ENCODE measurements around the gene ZCCHC4. TPM values are rescaled to one million over a fixed set of nuclear protein-coding genes. Genes with fewer than 3 reads are reported as not detected.

Gene ZCCHC4
- total and polyA plus RNA-seq, 2 of the 8 experiments (the other 6 are each of a cell fraction or from before 2014, with no cell fraction given): 9.8 to 12.5 TPM

DNA sequence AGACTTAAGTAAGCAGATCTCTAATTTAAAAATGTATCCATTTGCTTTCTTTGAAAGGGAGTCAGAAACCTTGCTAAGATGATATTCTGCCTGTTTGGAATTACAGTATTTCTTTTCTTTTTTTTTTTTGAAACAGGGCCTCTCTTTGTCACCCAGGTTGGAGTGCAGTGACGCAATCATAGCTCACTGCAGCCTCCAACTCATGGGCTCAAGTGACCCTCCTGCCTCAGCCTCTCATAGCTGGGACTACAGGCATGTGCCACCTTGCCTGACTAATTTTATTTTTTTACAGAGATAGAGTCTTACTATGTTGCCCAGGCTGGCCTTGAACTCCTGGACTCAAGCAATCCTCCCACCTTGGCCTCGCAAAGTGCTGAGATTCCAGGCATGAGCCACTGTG lies 104.4 kb downstream of the ZCCHC4 start:
- H3K9me3 ChIP-seq (ENCODE audit: insufficient read depth in 2 of 2, low read depth in 1 of 2, low read length in 1 of 2): no peaks in the 10 kb centered on the region
- 97% methylated on average over 2 of the region's 2 CpGs; no CpG with 5 or more reads in 1 of the 2 experiments for WGBS, 2 experiments (ENCODE audit: extremely low coverage in 1 of 2, insufficient coverage in 1 of 2, insufficient read length in 1 of 2, insufficient replicate concordance in 2 of 2, low coverage in 1 of 2, low lambda C conversion rate in 2 of 2, missing lambda C conversion rate in 1 of 2)
- TF ChIP-seq CBX8 (IDR thresholded peaks at IDR 0.05; ENCODE audit: borderline replicate concordance, low read depth, low read length): no peak
- no peak for TF ChIP-seq SP2 (IDR thresholded peaks at IDR 0.05; ENCODE audit: low read length)
- TF ChIP-seq PHF8 (conservative IDR thresholded peaks at IDR 0.05; ENCODE audit: low read depth, low read length): no peak
- TF ChIP-seq CHD2 (IDR thresholded peaks at IDR 0.05; ENCODE audit: low read length): no peak
- TF ChIP-seq CBX5 (IDR thresholded peaks at IDR 0.05; ENCODE audit: low read depth, low read length): no peak
- TF ChIP-seq MAFK (IDR thresholded peaks at IDR 0.05; ENCODE audit: low read depth, low read length): no peak
- no peak for TF ChIP-seq BCL11A (IDR thresholded peaks at IDR 0.05; ENCODE audit: low read depth in 2 of 2, low read length in 2 of 2)
- TF ChIP-seq SP4 (IDR thresholded peaks at IDR 0.05; ENCODE audit: low read length): no peak
- no peak overlapping the region for H4K5ac ChIP-seq (ENCODE audit: insufficient read length, low read depth, low read length)
- H3K14ac ChIP-seq (ENCODE audit: insufficient read length): no peak overlapping the region
- H2BK15ac ChIP-seq (ENCODE audit: low read length): no peak overlapping the region
- FAIRE-seq (no peak), DNase-seq (ENCODE audit: low read depth in 1 of 2, low spot score in 2 of 2) (no peak)
- H2AK5ac ChIP-seq (ENCODE audit: low read depth, low read length): no peak overlapping the region
- no peak overlapping the region for H3K56ac ChIP-seq (replicated peaks; ENCODE audit: insufficient read length, low read depth, low read length)
- no peak overlapping the region for H2BK12ac ChIP-seq (ENCODE audit: low read depth, low read length)
- no peaks in the 10 kb centered on the region for H3K23me2 ChIP-seq (ENCODE audit: low read depth, low read length)
- H2BK20ac ChIP-seq (ENCODE audit: low read length): no peak overlapping the region
- H4K91ac ChIP-seq (replicated peaks; ENCODE audit: insufficient read length, low read length): no peak overlapping the region
- no peak overlapping the region for H3K9ac ChIP-seq (replicated peaks in 1 of 4; ENCODE audit: extremely low read depth in 1 of 4, low read depth in 3 of 4, low read length in 3 of 4)
- H3K27ac ChIP-seq (ENCODE audit: low read depth, low read length): no peak overlapping the region
- no peak overlapping the region for H3K23ac ChIP-seq (ENCODE audit: insufficient read length)
- no peaks in the 10 kb centered on the region for H4K20me1 ChIP-seq (replicated peaks in 1 of 2; ENCODE audit: control insufficient read depth in 1 of 2, insufficient read depth in 2 of 2, low read length in 2 of 2)
- no peaks in the 10 kb centered on the region for H3K79me2 ChIP-seq (ENCODE audit: control insufficient read depth in 1 of 2, insufficient read depth in 2 of 2, low read length in 2 of 2)
- H3K4me1 ChIP-seq (replicated peaks in 1 of 4; ENCODE audit: control insufficient read depth in 3 of 4, insufficient read depth in 4 of 4, low read length in 3 of 4): no peaks in the 10 kb centered on the region
- H2AFZ ChIP-seq (ENCODE audit: low read length): no peak overlapping the region
- H2BK5ac ChIP-seq (ENCODE audit: low read depth, low read length): no peak overlapping the region
- no peak overlapping the region for H2BK120ac ChIP-seq (replicated peaks; ENCODE audit: low read depth, low read length)
- H3K4me3 ChIP-seq (ENCODE audit: extremely low read depth in 1 of 4, insufficient read depth in 2 of 4, low read depth in 3 of 4, low read length in 4 of 4): no peak overlapping the region
- peaks cover 7 to 55% (median 16%) of the 10 kb centered on the region in 4 experiments; a peak in 7 of 8 replicates for H3K36me3 ChIP-seq (ENCODE audit: control insufficient read depth in 2 of 4, insufficient read depth in 4 of 4, low read length in 3 of 4)
- H3K4me2 ChIP-seq (ENCODE audit: insufficient read depth in 1 of 2, low read depth in 2 of 2, low read length in 2 of 2): no peak overlapping the region
- no peak overlapping the region for H3K18ac ChIP-seq (ENCODE audit: extremely low read depth, low read length)
- H3K4ac ChIP-seq (replicated peaks; ENCODE audit: insufficient read length, low read depth, low read length): no peak overlapping the region
- H4K8ac ChIP-seq (ENCODE audit: extremely low read depth, insufficient read depth, low read length): no peak overlapping the region
- CTCF ChIA-PET (ENCODE audit: partially characterized antibody): interaction anchor here (1.1 kb wide), 2 partner anchors 11 to 351 kb away, joined by 3 to 4 read pairs; no protein-coding TSS in a partner anchor
- POLR2A ChIA-PET (ENCODE audit: partially characterized antibody): interaction anchor here (1.1 to 1.3 kb wide), 2 partner anchors 14 to 39 kb away, joined by 3 to 4 read pairs; no protein-coding TSS in a partner anchor
- H3K79me1 ChIP-seq (ENCODE audit: low read depth, low read length): no peaks in the 10 kb centered on the region
- H3K27me3 ChIP-seq (replicated peaks in 1 of 4; ENCODE audit: control insufficient read depth in 3 of 4, extremely low read depth in 1 of 4, insufficient read depth in 3 of 4, low read length in 3 of 4): peaks cover 0 to 1% (median 0%) of the 10 kb centered on the region in 4 experiments; a peak in 1 of 7 replicates
